OCI-LY7 (cell line): ENCODE measurements around the gene KCNQ5. TPM values are rescaled to one million over a fixed set of nuclear protein-coding genes. Genes with fewer than 3 reads are reported as not detected.

ENCODE experiments used
- BruUV-seq: library from RNA; stranded (reverse); fragments of 400-500 nt; replicated peaks from 2 replicates; lab custom pipeline; 2021; lab: Mats Ljungman, UMichigan
- CTCF ChIA-PET: fragments of 300-600 bp; sonication (Branson Sonifier 250); formaldehyde crosslinking; loops from one replicate; lab custom pipeline; 2022; ENCODE audit warnings: antibody characterized with exemption; ENCODE audit not compliant: unreplicated experiment; lab: Charles Lee
- POLR2A ChIA-PET: fragments of 300-600 bp; sonication (Branson Sonifier 250); formaldehyde crosslinking; loops from one replicate; lab custom pipeline; 2022; ENCODE audit warnings: antibody characterized with exemption; lab: Charles Lee
- DNase-seq: peaks from one replicate; pipeline ENCODE4 v3.0.0-alpha.2; 2015; ENCODE audit warnings: low spot score
- H2AFZ ChIP-seq: fragments of 200-600 bp; sonication (generic), shearing (Covaris generic); 2 replicates; pipeline ENCODE4 v1.6.1; 2014; ENCODE audit warnings: mild to moderate bottlenecking, antibody characterized with exemption, low read length, moderate library complexity
- H3K27ac ChIP-seq: fragments of 200-600 bp; sonication (generic); 2 replicates; pipeline ENCODE4 v1.5.1; 2014; ENCODE audit warnings: mixed run types, low read depth, mild to moderate bottlenecking, moderate library complexity, low read length, inconsistent platforms; ENCODE audit not compliant: poor library complexity, severe bottlenecking
- H3K36me3 ChIP-seq: fragments of 200-600 bp; sonication (generic); 2 replicates; pipeline ENCODE4 v1.6.1; 2014; ENCODE audit warnings: mild to moderate bottlenecking, antibody characterized with exemption, low read length, moderate library complexity, mixed read lengths; ENCODE audit not compliant: insufficient read depth
- H3K4me1 ChIP-seq: fragments of 200-600 bp; sonication (generic); 2 replicates; pipeline ENCODE4 v1.5.1; 2014; ENCODE audit warnings: mild to moderate bottlenecking, low read length; ENCODE audit not compliant: insufficient read depth, poor library complexity, severe bottlenecking
- H3K4me2 ChIP-seq: fragments of 200-600 bp; sonication (generic); 2 replicates; pipeline ENCODE4 v1.6.1; 2014; ENCODE audit warnings: mild to moderate bottlenecking, low read length
- H3K4me3 ChIP-seq: fragments of 200-600 bp; sonication (generic); 2 replicates; pipeline ENCODE4 v1.5.1; 2014; ENCODE audit warnings: mild to moderate bottlenecking, low read depth, low read length; ENCODE audit not compliant: poor library complexity, severe bottlenecking
- H3K79me2 ChIP-seq: fragments of 200-600 bp; sonication (generic); 2 replicates; pipeline ENCODE4 v1.6.1; 2016; ENCODE audit warnings: low read depth, mild to moderate bottlenecking, low read length, moderate library complexity, mixed read lengths; ENCODE audit not compliant: insufficient read depth
- H3K9me2 ChIP-seq: fragments of 200-600 bp; sonication (generic); 2 replicates; pipeline ENCODE4 v1.6.1; 2016; ENCODE audit warnings: mild to moderate bottlenecking, low read length, mixed read lengths; ENCODE audit not compliant: insufficient read depth
- H3K9me3 ChIP-seq: fragments of 200-600 bp; sonication (generic); 2 replicates; pipeline ENCODE4 v1.6.1; 2014; ENCODE audit warnings: mild to moderate bottlenecking, mixed run types, low read length, mixed read lengths
- H4K20me1 ChIP-seq: fragments of 200-600 bp; sonication (generic); 2 replicates; pipeline ENCODE4 v1.6.1; 2014; ENCODE audit warnings: mild to moderate bottlenecking, antibody characterized with exemption, low read length, moderate library complexity, mixed read lengths; ENCODE audit not compliant: insufficient read depth
- EZH2phosphoT487 ChIP-seq: fragments of 200-600 bp; sonication (generic); IDR thresholded peaks from 2 replicates; pipeline ENCODE4 v1.6.1; 2018; ENCODE audit warnings: low read depth, borderline replicate concordance, mild to moderate bottlenecking, mixed run types, antibody characterized with exemption, low read length, moderate library complexity, mixed read lengths
- intact Hi-C: fragments of 100-400 bp; cut with micrococcal nuclease; formaldehyde crosslinking; loops from one replicate; pipeline ENCODE4 v1.10.0; 2022; ENCODE audit not compliant: unreplicated experiment
- total RNA-seq, 2 experiments: library from RNA; depleted of rRNA in 1 of 2; stranded (reverse); fragments of >200 nt in 1 of 2; shearing (Covaris generic) in 1 of 2; gene quantifications; 2 replicates each; pipeline ENCODE4 v1.2.3, GENCODE V29; 2014 to 2022
- TF ChIP-seq, protein P1 (sequence below): fragments of 200-600 bp; sonication (generic); conservative IDR thresholded peaks from 2 replicates; pipeline ENCODE4 v1.5.1; 2014; ENCODE audit warnings: mild to moderate bottlenecking, antibody characterized with exemption, low read length, moderate library complexity, mixed read lengths

The KCNQ5 gene
- total RNA-seq, 2 experiments from 2014 or later = 26.1 to 29.7 TPM

DNA sequence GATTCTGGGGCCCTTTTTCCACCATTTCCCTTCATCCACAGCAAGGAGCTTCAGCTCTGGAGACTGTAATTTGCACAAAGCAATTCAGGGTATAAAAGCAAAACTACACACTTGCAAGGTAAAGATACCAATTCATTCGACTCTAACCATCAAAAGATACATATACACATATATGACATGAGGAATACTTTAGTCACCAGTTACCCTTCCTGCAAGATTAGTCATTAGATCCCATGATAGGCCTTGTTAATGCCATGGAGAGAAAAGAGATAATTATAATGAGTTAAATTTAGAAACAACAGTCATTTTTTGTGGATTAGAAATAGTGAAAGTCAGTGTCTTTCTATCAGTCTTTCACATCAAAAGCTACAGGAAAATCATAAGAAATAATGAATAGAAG, 204.2 kb downstream of the KCNQ5 start:
- Histone ChIP-seq H3K9me2 (no peaks in the 10 kb centered on the region), H3K27ac (no peak overlapping the region), H3K9me3 (0 out of 2 replicates have a peak, but pooled peaks cover 7% of the 10 kb centered on the region), H3K4me1 (no peaks in the 10 kb centered on the region), H3K4me2 (no peak overlapping the region), H2AFZ (no peak overlapping the region), H3K4me3 (no peak overlapping the region), H3K79me2 (no peaks in the 10 kb centered on the region; the same call in 1 of the 2 replicates), H3K36me3 (peaks cover 8% of the 10 kb centered on the region; the same call in 1 of the 2 replicates), H4K20me1 (no peaks in the 10 kb centered on the region; the same call in 1 of the 2 replicates)
- CTCF ChIA-PET = no interaction called here
- TF ChIP-seq, protein P1, sequence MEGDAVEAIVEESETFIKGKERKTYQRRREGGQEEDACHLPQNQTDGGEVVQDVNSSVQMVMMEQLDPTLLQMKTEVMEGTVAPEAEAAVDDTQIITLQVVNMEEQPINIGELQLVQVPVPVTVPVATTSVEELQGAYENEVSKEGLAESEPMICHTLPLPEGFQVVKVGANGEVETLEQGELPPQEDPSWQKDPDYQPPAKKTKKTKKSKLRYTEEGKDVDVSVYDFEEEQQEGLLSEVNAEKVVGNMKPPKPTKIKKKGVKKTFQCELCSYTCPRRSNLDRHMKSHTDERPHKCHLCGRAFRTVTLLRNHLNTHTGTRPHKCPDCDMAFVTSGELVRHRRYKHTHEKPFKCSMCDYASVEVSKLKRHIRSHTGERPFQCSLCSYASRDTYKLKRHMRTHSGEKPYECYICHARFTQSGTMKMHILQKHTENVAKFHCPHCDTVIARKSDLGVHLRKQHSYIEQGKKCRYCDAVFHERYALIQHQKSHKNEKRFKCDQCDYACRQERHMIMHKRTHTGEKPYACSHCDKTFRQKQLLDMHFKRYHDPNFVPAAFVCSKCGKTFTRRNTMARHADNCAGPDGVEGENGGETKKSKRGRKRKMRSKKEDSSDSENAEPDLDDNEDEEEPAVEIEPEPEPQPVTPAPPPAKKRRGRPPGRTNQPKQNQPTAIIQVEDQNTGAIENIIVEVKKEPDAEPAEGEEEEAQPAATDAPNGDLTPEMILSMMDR = no peak
- no peak for TF ChIP-seq EZH2phosphoT487
- DNase-seq = no peak
- POLR2A ChIA-PET = interaction anchor here (0.7 to 1.7 kb wide), 3 partner anchors 10 to 13 kb away, joined by 3 to 5 read pairs (median 3); no protein-coding TSS in a partner anchor
- BruUV-seq = no TSS peak
- intact Hi-C loops = no loop called here

DNA sequence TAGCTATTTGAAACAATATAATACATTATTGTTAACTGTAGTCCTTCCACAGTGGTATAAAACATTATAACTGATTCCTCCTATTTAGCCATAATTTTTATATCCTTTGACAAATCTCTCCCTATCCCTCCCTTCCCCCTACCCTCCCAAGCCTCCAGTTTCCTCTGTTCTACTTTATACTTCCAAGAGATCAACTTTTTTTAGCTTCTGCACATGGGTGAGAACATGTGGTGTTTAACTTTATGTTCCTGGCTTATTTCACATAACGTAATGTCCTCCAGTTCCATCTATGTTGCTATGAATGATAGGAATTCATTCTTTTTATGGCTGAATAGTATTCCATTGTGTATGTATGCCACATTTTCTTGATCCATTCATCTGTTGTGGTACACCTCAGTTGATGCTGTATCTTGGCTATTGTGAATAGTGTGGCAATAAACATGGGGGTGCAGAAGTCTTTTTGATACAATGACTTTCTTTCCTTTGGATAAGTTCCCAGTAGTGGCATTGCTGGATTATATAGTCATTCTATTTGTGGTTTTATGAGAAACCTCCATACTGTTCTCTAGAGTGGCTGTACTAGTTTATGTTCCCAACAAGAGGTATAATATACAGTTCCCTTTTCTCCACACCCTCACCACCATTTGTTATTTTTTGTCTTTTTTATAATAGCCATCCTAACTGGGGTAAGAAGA, 205.0 kb downstream of the KCNQ5 start:
- intact Hi-C loops = no loop called here
- H3K27ac ChIP-seq = no peak overlapping the region
- POLR2A ChIA-PET = interaction anchor here (0.7 to 1.7 kb wide), 5 partner anchors 9 to 15 kb away, joined by 3 to 5 read pairs (median 3); no protein-coding TSS in a partner anchor
- H3K9me2 ChIP-seq = no peaks in the 10 kb centered on the region
- H4K20me1 ChIP-seq = no peaks in the 10 kb centered on the region; the same call in 1 of the 2 replicates
- BruUV-seq = no TSS peak
- no peaks in the 10 kb centered on the region for H3K4me1 ChIP-seq
- TF ChIP-seq, protein P1 = no peak
- TF ChIP-seq EZH2phosphoT487 = no peak
- H2AFZ ChIP-seq = no peak overlapping the region
- H3K9me3 ChIP-seq = 0 out of 2 replicates have a peak, but pooled peaks cover 7% of the 10 kb centered on the region
- DNase-seq = no peak
- no peaks in the 10 kb centered on the region; the same call in 1 of the 2 replicates for H3K79me2 ChIP-seq
- H3K36me3 ChIP-seq = peaks cover 8% of the 10 kb centered on the region; the same call in 1 of the 2 replicates
- H3K4me3 ChIP-seq = no peak overlapping the region
- CTCF ChIA-PET = no interaction called here
- H3K4me2 ChIP-seq = no peak overlapping the region

DNA sequence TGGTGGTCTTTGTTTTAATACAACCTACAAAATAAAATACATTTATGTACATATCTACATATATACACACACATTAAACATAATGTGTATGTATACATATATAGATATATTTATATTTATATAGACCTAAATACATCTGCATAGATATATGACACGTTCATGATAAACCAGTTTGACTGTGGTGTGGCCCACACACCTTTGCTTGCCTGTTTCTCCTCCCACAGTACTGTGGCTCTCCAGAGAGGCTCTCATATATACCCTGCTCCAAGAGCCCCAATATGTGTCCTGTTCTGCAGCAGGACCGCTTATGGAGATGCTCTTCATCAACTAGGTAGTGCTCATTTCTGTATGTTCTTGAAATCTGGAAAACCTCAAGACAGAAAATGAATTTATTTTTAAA, 207.0 kb downstream of the KCNQ5 start:
- BruUV-seq = no TSS peak
- TF ChIP-seq, protein P1 = no peak
- TF ChIP-seq EZH2phosphoT487 = no peak
- DNase-seq = no peak
- no peak overlapping the region for H3K4me3 ChIP-seq
- CTCF ChIA-PET = no interaction called here
- H3K9me3 ChIP-seq = 0 out of 2 replicates have a peak, but pooled peaks cover 7% of the 10 kb centered on the region
- H2AFZ ChIP-seq = no peak overlapping the region
- no peaks in the 10 kb centered on the region for H3K4me1 ChIP-seq
- no peaks in the 10 kb centered on the region; the same call in none of the 2 replicates for H3K79me2 ChIP-seq
- no peak overlapping the region for H3K27ac ChIP-seq
- H3K36me3 ChIP-seq = peaks cover 8% of the 10 kb centered on the region; the same call in 1 of the 2 replicates
- no peaks in the 10 kb centered on the region for H3K9me2 ChIP-seq
- H4K20me1 ChIP-seq = no peaks in the 10 kb centered on the region; the same call in 1 of the 2 replicates
- no peak overlapping the region for H3K4me2 ChIP-seq
- POLR2A ChIA-PET = no interaction called here
- intact Hi-C loops = no loop called here
